HG03025 (cell line): Measurements from ENCODE around the gene PDZRN3.

Experiments used
- ATAC-seq: cut with Tn5 transposase; IDR thresholded peaks from one replicate; pipeline ENCODE4 v1.9.1; 2021; ENCODE audit warnings: mild to moderate bottlenecking, moderate library complexity; ENCODE audit not compliant: unreplicated experiment, low FRiP score

The PDZRN3 gene

DNA sequence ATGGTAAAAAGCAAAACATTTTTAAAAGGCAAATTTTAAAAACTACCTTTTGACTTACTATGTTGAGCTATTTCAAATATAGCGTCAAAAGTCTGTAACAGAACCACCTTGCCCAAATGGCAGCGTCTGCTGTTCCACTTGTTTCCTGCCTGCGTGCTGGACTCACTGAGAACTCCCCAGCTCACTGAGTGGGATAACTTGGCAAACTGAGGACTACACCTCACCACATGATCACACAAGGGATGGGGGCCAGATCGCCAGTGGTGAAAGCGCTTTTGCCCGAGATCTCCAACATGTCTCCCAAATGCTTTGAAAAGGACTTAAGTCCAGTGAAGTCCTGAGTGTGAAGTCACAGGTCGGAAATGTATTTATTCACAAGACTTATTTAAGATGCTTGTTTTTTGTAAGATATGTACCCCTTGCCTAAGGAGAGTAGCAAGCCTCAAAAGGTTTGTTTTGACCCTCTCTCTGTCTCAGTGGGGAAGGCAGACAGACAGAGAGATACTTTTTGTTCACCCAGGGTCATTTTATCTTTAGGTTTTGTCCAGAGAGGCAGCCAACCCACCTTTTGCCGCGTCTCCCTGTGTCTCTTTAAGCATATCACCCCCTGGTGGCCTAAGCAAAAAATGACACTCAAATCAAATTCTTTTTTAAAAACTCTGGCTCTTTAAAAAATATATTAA is 192.6 kb downstream of the PDZRN3 start:
- no peak for ATAC-seq

DNA sequence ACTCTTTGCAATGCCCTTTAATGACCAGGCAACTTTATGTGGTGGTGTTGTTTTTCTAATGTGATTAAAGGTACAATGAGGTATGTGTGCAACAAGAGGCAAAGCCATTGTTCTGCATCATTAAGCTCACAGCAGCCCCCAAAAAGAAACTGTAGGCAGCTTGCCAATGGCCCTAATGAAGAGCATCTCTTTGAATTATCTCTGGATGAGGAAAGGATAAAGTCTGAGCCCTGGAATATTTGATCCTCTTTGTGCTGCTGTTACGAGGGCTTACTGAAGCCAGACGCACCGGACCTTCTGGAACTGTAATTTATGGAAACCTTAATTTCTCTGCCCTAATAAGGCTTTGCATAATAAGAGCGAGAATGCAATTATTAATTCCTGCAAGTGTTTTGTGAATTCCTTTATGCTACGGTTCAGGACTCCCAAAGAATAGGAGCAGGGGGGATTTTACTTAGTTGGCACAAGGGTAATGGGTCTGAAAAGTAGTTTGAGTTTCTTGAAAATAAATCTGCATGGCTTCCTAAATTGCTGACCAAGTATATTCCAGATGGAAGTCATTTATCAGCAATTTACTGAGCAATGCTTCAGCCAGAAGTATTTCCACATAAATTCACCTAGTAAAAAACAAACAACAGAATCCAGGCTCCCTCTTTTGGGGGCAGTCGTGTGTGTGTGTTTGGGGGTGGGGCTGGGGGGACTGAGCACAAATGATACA is 193.4 kb downstream of the PDZRN3 start:
- ATAC-seq: no peak

DNA sequence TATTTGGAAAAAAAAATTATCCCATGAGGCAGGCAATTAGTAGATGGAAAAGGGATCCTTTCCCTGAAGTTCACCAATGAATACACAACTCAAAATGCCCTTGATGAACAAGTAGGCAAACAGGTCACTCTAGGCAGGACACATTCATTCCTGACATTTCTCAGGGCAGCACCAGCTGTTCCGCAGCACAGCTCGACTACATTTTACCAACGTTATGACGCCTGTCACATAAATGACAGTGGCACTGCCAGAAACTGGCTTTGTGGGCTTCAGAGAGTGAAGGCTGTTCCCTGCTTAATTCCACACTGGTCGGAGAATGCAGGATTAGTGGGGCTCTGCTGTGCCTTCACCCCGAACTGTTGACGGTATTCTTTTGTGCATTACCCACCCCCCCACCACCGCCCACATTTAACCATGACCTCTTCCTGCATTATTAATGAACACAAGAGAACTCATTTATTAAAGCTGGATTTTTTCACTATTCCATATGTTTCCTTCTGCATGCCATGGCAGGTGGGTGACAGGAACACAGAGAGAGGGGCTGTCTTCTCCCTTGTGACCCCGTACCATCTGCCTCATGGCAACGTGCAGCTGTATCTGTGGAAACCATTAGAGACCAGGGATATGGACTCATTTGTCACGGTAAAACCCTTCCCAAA is 197.6 kb downstream of the PDZRN3 start:
- ATAC-seq: no peak

DNA sequence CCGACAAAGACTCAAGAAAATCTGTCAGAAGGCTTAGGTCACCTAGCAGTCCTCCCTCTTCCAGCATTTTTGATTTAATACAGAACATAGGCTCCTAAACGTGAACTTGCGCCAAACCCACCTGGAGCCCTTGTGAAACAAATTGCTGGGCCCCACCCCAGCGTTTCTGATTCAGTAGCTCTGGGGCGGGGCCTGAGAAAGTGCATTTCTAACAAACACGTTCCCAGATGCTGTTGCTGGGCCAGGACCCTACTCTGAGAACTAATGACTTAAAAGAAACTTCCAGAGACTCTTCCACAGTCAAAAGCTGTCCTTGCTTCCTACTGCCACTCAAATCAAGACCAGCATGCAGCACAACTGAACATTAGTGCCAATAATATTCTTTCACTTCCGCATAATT is 198.1 kb downstream of the PDZRN3 start:
- no peak for ATAC-seq

DNA sequence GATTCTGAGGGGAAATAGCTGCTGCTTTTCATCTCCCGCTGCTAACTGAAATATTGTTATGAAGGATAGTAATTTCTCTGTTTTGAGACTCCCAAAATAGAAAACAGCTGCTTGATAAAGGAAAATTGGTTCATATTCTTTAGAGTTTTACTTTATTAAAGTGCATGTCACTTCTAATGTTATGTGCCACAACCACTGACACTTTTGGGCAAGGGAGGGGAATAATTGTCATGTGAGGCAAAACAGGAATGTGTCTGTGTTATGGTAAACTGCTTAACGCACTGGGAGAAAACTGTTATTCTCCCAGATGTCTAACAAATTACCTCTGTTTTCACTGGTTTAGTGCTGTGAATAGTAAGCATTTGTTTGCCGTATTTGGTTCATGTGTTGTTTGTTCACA is 201.6 kb downstream of the PDZRN3 start:
- no peak for ATAC-seq

DNA sequence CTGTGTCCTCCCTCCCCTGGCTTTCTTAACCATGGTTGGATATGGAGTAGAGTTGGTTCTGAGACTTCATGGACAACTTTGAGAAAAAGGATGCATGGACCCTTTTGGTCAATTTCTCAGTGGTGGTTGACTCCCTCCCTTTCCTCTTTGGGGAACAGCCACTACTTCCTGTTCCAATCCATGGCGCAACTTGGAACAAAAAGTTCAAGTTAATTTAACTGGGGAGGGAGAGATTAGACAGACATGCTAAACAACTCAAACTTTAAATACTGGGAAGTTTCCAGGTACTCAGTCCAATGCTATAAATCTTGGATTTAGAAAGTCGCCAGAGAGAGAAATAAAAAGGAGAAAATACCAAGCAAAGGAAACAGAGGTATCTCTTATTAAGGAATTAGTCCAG is 202.2 kb downstream of the PDZRN3 start:
- no peak for ATAC-seq

DNA sequence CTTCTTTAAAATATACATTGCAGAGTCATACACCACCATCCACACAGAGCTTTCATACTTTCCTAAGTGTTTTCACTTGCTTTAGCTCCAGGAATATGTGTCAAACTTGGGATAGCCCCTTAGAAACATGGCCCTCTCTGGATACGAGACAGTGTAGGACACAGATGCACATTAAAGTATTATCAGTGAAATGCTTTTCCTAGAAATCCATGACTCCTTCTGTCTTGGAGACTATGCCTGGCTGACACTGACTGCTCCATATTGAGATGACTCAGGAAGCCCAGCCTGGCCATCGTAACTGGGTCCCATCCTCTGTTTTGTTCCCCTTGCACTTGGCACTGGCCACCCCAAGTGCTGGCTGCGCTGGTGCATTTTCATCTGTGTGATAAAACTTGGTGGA is 204.8 kb downstream of the PDZRN3 start:
- ATAC-seq: no peak

DNA sequence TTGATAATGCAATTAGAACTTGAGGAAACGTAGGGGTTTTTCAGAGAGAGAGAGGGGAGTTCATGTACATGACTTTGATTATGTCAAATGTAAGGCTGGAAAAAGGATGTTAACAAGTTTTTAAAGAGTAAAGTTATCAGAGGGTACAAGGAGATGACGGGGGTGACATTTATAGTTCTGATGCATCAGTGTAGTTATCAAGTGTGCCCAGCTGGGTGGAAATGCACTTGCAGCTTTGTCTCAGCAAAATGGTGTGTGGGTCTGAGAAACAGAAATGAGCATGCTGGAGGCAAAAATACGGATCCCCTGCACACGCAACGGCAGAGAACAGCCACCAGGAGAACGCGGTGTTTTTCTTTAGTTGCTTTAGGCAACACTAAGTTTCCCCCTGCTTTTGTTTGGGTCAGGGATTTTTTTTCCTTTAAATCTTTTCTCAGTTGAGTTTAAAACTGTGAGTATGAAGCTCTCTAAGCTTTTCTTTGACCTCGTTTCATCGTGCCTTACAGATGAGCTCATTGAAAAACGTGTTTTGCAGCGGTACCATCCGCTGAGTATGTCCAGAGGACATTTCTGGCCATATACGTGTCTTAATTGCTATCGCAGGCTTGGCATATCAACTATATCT is 205.4 kb downstream of the PDZRN3 start:
- ATAC-seq: no peak

DNA sequence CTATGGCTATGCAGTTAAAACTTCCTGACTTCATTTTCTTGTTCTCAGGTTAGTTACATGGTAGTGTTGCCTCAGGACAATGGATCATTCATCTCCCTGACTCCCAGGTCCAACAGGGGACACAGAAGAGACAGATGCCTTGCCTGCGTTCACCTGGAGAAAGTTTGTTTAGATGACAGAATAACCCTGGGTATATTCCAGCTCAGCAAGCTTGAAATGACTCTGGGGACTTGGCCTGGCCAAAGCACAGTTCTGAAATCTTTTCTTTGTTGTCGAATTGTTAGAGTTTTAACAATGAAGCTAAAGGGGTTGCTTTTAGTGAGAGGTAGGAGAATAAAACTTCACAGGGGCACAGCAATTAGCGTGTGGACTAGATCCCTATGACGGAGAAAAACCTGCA is 206.1 kb downstream of the PDZRN3 start:
- ATAC-seq: no peak

DNA sequence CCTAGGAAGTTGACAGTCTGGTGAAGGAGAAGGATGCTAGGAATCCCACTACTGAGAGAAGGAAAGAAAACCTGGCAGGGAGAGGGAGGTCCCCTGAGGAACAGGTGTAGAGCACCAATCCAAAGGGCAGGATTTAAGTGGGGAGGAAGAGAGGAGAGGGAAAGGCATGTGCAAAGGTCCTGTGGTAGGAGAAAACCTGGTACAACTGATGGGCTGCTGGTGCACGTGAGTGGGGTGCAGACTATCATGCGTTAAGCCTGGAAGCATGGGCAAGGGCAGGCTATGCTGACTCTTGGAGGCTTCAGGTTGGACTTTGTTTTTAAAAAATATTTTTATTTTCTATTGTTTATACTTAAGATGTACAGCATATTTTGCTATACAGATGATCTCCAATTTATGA is 209.6 kb downstream of the PDZRN3 start:
- ATAC-seq: no peak

DNA sequence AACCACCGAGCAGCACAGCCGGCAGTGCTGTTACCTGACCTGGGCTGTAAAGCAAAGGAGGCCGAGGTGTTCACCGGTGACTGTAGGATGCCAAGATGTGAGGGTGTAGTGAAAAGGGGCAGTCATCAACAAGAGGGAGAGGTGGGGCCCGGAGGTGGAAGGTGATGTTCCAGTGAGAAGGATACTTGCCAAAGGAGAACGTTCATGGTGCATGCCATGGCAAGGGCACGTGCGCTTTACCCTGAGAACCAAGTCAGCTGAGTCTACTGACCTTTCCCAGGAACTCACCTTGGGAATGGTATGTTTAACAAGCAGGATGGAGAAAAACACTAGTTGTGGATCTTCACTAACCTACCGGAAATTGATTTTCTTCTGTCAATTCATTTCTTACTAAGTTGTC is 211.1 kb downstream of the PDZRN3 start:
- no peak for ATAC-seq

DNA sequence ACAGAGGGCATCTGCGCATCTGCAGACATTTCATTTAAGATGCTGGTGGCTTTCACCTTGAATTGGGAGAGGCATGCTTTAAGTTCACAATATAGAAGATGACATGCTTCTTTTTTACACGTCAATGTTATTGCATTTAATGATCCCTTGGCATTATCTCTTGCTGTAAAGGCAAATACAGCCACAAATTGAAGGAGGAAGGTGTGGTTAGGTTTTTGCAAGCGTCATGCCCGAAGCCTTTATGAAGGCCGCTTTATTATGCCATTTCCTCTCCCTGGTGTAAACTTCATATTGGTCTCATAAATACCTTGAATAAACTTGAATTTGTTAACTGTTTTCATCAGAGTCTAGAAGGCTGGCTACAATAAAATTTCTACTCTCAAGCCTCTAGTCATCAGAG is 212.7 kb downstream of the PDZRN3 start:
- ATAC-seq: no peak

DNA sequence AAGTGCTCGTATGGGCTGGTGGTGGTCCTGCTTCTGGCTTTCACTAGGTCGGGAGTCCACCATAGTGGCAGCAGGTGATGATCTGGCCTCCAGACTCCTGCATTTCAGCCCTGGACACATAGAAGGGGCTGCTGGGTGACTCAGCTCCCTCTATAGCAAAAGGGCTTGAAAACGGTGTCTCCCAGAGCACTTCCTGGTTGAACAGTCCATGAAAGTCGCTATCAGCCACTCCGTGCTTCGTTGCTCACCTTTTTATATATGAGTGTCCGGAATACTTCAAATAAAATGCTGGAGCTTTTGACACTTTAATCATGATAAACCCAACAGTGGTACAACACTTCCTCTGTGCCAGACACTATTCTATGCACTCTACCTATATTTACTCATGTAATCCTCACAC is 213.2 kb downstream of the PDZRN3 start:
- no peak for ATAC-seq

DNA sequence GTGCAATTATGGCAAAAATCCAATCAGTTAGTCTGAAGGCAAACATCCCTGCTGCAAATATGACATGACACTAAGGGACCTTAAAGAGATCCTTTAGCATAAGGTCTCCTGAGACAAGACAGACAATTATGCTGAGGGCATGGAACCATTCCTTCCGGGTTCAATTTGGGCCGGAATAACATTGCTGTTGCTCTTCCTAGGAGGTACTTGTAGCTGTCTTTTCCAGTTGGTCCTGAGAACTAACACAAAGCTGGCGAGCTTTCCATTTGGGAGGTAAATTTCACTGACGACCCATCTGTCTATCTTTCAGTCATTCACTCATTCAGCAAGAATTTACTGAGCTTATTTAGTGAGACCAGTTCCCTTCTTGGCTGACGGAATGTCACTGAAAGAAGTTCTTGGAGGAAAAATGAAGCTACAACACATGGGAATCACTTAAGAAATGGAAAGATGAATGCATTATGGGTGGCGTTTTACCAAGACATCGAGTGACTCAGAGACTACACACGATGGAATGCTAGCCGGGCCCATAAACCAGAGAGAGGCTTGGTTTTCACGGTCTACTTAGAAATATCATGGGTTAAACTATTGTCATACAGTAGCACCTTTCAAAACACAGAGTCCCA is 215.5 kb downstream of the PDZRN3 start:
- ATAC-seq: no peak

DNA sequence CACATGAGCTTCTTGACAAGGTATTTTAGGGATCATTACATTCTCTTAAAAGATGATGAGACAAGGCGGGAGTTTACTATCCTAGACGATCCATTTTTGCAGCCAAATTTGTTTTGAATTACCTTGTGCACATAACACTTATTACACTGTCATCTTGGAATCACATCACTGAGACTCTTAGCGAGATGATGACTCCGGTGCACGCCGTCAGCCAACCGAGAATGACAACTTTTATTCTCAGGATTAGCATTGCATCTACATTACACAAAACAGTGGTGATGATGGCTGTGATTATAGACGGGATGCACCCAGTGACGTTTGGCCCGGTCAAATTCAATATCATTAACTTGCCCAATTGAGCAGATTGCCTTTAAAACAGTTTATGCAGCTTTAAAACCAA is 216.1 kb downstream of the PDZRN3 start:
- ATAC-seq: no peak

DNA sequence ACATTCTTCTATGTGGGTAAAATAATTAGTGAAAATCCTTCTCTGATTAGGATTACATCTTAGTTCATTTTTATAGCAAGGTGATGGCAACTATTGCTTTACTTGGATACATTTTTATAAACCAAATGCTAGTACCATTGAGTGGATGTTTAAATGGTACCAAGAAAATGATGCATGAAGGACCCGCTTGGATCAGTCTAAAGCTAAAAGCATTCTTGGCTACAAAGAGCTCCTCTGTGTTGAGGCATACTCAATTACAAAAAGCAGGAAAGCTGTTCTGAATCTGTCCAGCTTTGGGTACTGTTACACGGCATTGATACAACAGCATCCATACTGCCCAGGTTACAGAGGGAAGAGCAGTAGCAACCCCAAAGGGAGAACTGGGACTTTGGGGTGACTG is 217.2 kb downstream of the PDZRN3 start:
- ATAC-seq: no peak

DNA sequence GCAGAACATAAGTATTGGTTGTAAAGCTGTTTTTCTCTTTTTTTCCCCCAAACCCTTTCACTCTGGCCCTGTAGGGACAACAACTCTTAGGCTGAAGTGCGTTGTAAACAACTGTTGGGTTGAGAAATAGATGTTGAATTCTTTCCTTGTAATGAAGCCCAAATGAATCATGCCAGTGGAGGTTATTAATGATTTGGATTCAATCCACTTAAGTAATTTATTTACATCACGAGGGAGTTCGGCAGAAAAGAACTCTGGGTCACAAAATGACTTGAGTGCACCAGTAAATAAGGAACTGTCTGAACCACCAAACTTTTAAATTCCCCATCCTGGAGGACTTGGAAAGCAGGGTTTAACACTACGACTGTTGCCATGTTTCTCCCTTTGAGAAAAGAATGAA is 218.9 kb downstream of the PDZRN3 start:
- ATAC-seq: no peak

DNA sequence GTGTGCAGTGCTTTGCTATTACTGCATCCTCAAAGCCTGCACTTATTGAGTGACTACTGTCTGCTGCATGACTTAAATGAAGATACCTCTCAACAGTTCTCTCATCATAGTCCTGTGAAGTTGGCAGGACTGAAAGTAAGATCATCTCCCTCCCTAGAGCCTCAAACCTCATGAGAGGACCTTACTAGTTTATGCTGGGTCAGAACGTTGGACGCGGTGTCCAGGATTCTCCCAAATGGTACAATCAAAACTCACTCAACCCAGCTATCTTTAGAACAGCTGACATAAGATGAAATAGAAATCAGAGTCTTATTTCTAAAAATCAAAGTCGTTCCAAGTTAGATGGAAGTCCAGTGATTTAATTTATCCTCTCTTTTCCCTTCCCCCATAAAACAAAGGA is 219.7 kb downstream of the PDZRN3 start:
- ATAC-seq: no peak

DNA sequence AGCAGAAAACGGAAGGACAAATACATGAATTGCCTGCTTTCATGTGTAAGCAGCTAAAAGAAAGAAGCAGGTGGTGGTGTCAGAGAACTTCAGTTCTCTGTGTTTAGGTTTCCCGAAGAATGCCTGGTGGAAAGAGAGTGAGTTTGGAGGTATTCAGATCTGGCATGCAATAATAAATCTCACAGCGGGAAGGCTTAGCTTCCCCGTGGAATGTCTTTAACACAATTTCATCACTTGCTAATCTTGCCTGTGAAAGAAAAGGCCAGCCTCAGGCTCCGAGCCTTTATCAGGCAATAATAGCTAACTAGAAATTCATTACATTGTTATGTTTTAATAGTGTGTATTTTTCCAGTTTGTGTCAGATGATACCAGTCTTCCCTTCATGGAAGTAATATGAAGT is 220.3 kb downstream of the PDZRN3 start:
- no peak for ATAC-seq

DNA sequence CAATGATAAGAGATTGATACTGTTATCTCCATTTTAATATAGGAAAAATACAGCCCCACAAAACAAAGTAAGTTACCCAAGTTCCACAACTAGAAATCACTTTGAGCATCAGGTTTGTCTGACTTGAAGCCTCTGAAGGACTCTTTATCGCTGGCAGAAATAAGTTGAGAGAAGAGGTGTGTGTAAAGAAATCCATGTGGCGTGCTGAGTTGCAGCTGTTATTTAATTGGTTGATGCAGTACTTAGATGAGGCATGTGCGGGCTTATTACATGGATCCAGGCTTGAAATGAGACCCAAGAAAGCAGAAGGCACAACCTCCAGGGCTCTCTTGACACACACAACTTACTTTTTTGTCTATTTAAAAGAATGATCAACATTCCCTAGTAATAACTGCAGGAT is 221.3 kb downstream of the PDZRN3 start:
- ATAC-seq: no peak
